SK-N-MC (cell line): ENCODE data around the gene MEGF8.

ENCODE experiments used
- EZH2 ChIP-seq: fragments of 200-600 bp; sonication (generic); IDR thresholded peaks from one replicate; pipeline ENCODE4 v1.6.1; 2017; ENCODE audit warnings: antibody characterized with exemption
- FOXP2 ChIP-seq: optimal IDR thresholded peaks from 2 replicates; pipeline ENCODE3; 2011; ENCODE audit warnings: mild to moderate bottlenecking, moderate library complexity; ENCODE audit not compliant: insufficient read depth; ENCODE audit errors: extremely low read length, control extremely low read depth
- POLR2AphosphoS5 ChIP-seq: IDR thresholded peaks from 2 replicates; pipeline ENCODE4 v1.6.1; 2012; ENCODE audit warnings: mild to moderate bottlenecking, low read depth, low read length, borderline replicate concordance

DNA sequence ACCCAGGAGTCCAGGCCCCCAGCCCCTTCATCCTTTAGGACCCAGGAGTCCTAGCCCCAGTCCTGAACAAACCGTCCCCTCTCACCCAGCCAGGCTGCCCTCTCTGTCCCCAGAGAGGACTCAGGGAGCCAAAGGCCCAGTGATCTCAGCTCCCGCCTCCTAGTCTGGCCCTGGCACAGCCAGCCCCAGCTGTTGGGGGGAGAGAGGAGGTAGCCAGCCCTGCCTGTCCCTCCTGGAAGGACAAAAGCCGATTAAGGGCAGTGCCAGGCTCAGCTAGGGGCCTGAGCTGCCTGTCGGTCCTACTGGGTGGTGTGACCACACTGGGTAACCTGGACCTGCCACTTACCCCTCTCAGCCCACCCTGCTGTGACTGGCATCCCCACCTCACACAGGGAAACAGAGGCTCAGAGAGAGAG is 87.2 kb downstream of the MEGF8 start:
- TF ChIP-seq POLR2AphosphoS5 (no peak), EZH2 (no peak), FOXP2 (no peak)
